LNCAP (cell line): ENCODE data around the gene MAGEC2.

Experiments
- CTCF ChIP-seq: fragments of 450-650 bp; IDR thresholded peaks from 2 replicates; pipeline ENCODE4 v1.5.1; 2017; ENCODE audit warnings: mild to moderate bottlenecking

The MAGEC2 gene

GRCh38 chrX:142204522-142205433, at the start of gene MAGEC2:
Gene MAGEC2, minus strand, starts transcription at chrX:142205290. Its CDS starts 1,303 bp downstream, at chrX:142203987.
- TF ChIP-seq CTCF = no peak

DNA sequence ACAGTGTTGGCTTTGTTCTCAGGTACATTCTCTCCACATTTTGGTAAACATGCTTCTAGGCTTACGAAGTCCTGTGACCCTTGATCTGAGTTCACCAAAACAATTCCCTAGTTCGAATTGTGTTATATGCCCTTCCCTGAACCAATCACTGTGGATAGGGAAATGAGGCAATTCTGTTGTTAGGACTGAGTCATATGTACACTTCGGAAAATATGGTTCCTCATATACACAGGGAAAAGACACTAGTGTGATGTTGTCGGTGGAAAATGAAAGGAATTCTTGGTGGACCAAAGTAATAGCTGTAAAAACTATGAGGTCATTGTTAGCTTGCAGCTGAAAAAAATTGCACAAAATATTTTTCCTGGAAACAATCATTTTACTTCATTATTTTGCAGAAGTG, 46.6 kb upstream of the MAGEC2 start:
- no peak for TF ChIP-seq CTCF

GRCh38 chrX:142251202-142251601, 46.1 kb upstream of the MAGEC2 start:
- no peak for TF ChIP-seq CTCF

GRCh38 chrX:142250502-142250901, 45.4 kb upstream of the MAGEC2 start:
- no peak for TF ChIP-seq CTCF

- no peak for TF ChIP-seq CTCF
Measured at GRCh38 chrX:142249721-142250120, 44.6 kb upstream of the MAGEC2 start.

GRCh38 chrX:142244568-142244967, 39.5 kb upstream of the MAGEC2 start:
- no peak for TF ChIP-seq CTCF

GRCh38 chrX:142238536-142238935, 33.4 kb upstream of the MAGEC2 start:
- no peak for TF ChIP-seq CTCF
